H9 (cell line): ENCODE results near the gene SOCS4. TPM values are rescaled to one million over a fixed set of nuclear protein-coding genes. Genes with fewer than 3 reads are reported as not detected.

Experiments used
- DNase-seq: peaks from one replicate; pipeline ENCODE4 v3.0.0-alpha.2; 2017
- H2AFZ ChIP-seq: one replicate; pipeline ENCODE4 v1.6.1; 2013; ENCODE audit warnings: mild to moderate bottlenecking, low read length, control low read depth, moderate library complexity
- H2AK5ac ChIP-seq: 2 replicates; pipeline ENCODE4 v1.6.1; 2013; ENCODE audit warnings: low read length, control low read depth, mixed read lengths; ENCODE audit not compliant: insufficient read length
- H2BK120ac ChIP-seq: one replicate; pipeline ENCODE4 v1.6.1; 2013; ENCODE audit warnings: low read depth, mild to moderate bottlenecking, low read length, control low read depth, inconsistent platforms; ENCODE audit not compliant: poor library complexity, severe bottlenecking
- H2BK12ac ChIP-seq: 2 replicates; pipeline ENCODE4 v1.6.1; 2013; ENCODE audit warnings: low read length, control low read depth, mixed read lengths, low read depth; ENCODE audit not compliant: insufficient read length
- H2BK15ac ChIP-seq: 2 replicates; pipeline ENCODE4 v1.6.1; 2013; ENCODE audit warnings: low read depth, low read length, control low read depth
- H2BK20ac ChIP-seq: one replicate; pipeline ENCODE4 v1.6.1; 2013; ENCODE audit warnings: low read depth, mild to moderate bottlenecking, low read length, control low read depth, inconsistent platforms; ENCODE audit not compliant: poor library complexity, severe bottlenecking
- H2BK5ac ChIP-seq: 2 replicates; pipeline ENCODE4 v1.6.1; 2013; ENCODE audit warnings: low read length, control low read depth, mixed read lengths; ENCODE audit not compliant: insufficient read length
- H3K14ac ChIP-seq: 2 replicates; pipeline ENCODE4 v1.6.1; 2013; ENCODE audit warnings: low read length, control low read depth; ENCODE audit not compliant: insufficient read depth
- H3K18ac ChIP-seq: 2 replicates; pipeline ENCODE4 v1.6.1; 2013; ENCODE audit warnings: low read depth, mild to moderate bottlenecking, mixed read lengths, low read length, control low read depth; ENCODE audit not compliant: insufficient read length
- H3K23ac ChIP-seq: 2 replicates; pipeline ENCODE4 v1.6.1; 2013; ENCODE audit warnings: low read length, control low read depth, mixed read lengths, low read depth; ENCODE audit not compliant: insufficient read length
- H3K23me2 ChIP-seq: 2 replicates; pipeline ENCODE4 v1.6.1; 2013; ENCODE audit warnings: low read depth, mild to moderate bottlenecking, mixed read lengths, low read length, control low read depth; ENCODE audit not compliant: insufficient read length, poor library complexity, severe bottlenecking
- H3K27ac ChIP-seq: 2 replicates; pipeline ENCODE4 v1.5.1; 2013; ENCODE audit warnings: low read length, control low read depth, mixed read lengths, low read depth; ENCODE audit not compliant: insufficient read length
- H3K27me3 ChIP-seq: 2 replicates; pipeline ENCODE4 v1.6.1; 2013; ENCODE audit warnings: low read length, control low read depth, inconsistent platforms; ENCODE audit not compliant: insufficient read depth
- H3K4ac ChIP-seq: 2 replicates; pipeline ENCODE4 v1.6.1; 2013; ENCODE audit warnings: low read depth, mild to moderate bottlenecking, control low read depth, inconsistent platforms, low read length, moderate library complexity
- H3K4me1 ChIP-seq: 2 replicates; pipeline ENCODE4 v1.6.1; 2013; ENCODE audit warnings: low read length, control low read depth, inconsistent platforms; ENCODE audit not compliant: insufficient read depth
- H3K4me2 ChIP-seq: 2 replicates; pipeline ENCODE4 v1.6.1; 2013; ENCODE audit warnings: low read length, control low read depth, mixed read lengths; ENCODE audit not compliant: insufficient read length, insufficient read depth
- H3K56ac ChIP-seq: 2 replicates; pipeline ENCODE4 v1.6.1; 2013; ENCODE audit warnings: low read depth, mild to moderate bottlenecking, mixed read lengths, low read length, control low read depth; ENCODE audit not compliant: insufficient read length
- H3K79me1 ChIP-seq: 2 replicates; pipeline ENCODE4 v1.6.1; 2013; ENCODE audit warnings: low read depth, mild to moderate bottlenecking, moderate library complexity, low read length, control low read depth, inconsistent platforms; ENCODE audit not compliant: insufficient read depth, poor library complexity, severe bottlenecking
- H3K79me2 ChIP-seq: 2 replicates; pipeline ENCODE4 v1.6.1; 2013; ENCODE audit warnings: low read length, control low read depth, inconsistent platforms; ENCODE audit not compliant: insufficient read depth
- H3K9ac ChIP-seq: 2 replicates; pipeline ENCODE4 v1.6.1; 2013; ENCODE audit warnings: low read length, control low read depth, mixed read lengths; ENCODE audit not compliant: insufficient read length; ENCODE audit errors: extremely low read depth
- H3K9me3 ChIP-seq: one replicate; pipeline ENCODE4 v1.6.1; 2013; ENCODE audit warnings: low read depth, low read length, inconsistent platforms; ENCODE audit not compliant: control insufficient read depth
- H3T11ph ChIP-seq: one replicate; pipeline ENCODE4 v1.6.1; 2013; ENCODE audit warnings: mild to moderate bottlenecking, low read length, control low read depth, inconsistent platforms
- H4K20me1 ChIP-seq: one replicate; pipeline ENCODE4 v1.6.1; 2013; ENCODE audit not compliant: control insufficient read depth, insufficient read length, insufficient read depth
- H4K5ac ChIP-seq: 2 replicates; pipeline ENCODE4 v1.6.1; 2013; ENCODE audit warnings: low read depth, mild to moderate bottlenecking, mixed read lengths, low read length, control low read depth; ENCODE audit not compliant: insufficient read length
- H4K8ac ChIP-seq: replicated peaks from 2 replicates; pipeline ENCODE4 v1.6.1; 2013; ENCODE audit warnings: low read length, control low read depth, mixed read lengths, low read depth; ENCODE audit not compliant: insufficient read length
- H4K91ac ChIP-seq: 2 replicates; pipeline ENCODE4 v1.6.1; 2013; ENCODE audit warnings: low read depth, mild to moderate bottlenecking, moderate library complexity, mixed read lengths, low read length, control low read depth; ENCODE audit not compliant: insufficient read length
- H3K27ac Mint-ChIP-seq, 3 experiments: 2 replicates in 2 of 3; 3 replicates in 1 of 3; pipeline ENCODE4 v1.8.0; 2020 to 2021; ENCODE audit warnings: mixed read lengths in 3 of 3, mild to moderate bottlenecking in 1 of 3, moderate library complexity in 1 of 3
- H3K27me3 Mint-ChIP-seq: 2 replicates; pipeline ENCODE4 v1.8.0; 2021; ENCODE audit warnings: low read depth, mild to moderate bottlenecking, moderate library complexity, mixed read lengths
- H3K36me3 Mint-ChIP-seq, 3 experiments: 2 replicates in 2 of 3; 3 replicates in 1 of 3; pipeline ENCODE4 v1.8.0; 2020 to 2021; ENCODE audit warnings: low read depth in 3 of 3, mixed read lengths in 3 of 3; ENCODE audit not compliant: insufficient read depth in 1 of 3
- H3K4me1 Mint-ChIP-seq, 2 experiments: 2 replicates each; pipeline ENCODE4 v1.8.0; 2020; ENCODE audit warnings: mixed read lengths in 2 of 2
- H3K4me3 Mint-ChIP-seq, 2 experiments: 2 replicates in 1 of 2; 3 replicates in 1 of 2; pipeline ENCODE4 v1.8.0; 2020 to 2021; ENCODE audit warnings: mild to moderate bottlenecking in 2 of 2, mixed read lengths in 2 of 2, moderate library complexity in 1 of 2
- H3K9me3 Mint-ChIP-seq, 2 experiments: 2 replicates in 1 of 2; 3 replicates in 1 of 2; pipeline ENCODE4 v1.8.0; 2020; ENCODE audit warnings: mild to moderate bottlenecking in 2 of 2, mixed read lengths in 2 of 2, moderate library complexity in 1 of 2
- CTCF ChIP-seq: fragments of 200-600 bp; sonication (generic); conservative IDR thresholded peaks from 3 replicates; pipeline ENCODE4 v1.8.0; 2021; ENCODE audit warnings: antibody characterized with exemption, mild to moderate bottlenecking
- WGBS: extraction: QIAGEN DNeasy Blood & Tissue Kit; methylation state at CpG from one replicate; pipeline ENCODE4 v1.1.7; 2013; ENCODE audit warnings: missing lambda C conversion rate, low lambda C conversion rate, mixed read lengths; ENCODE audit not compliant: insufficient read length; ENCODE audit errors: extremely low coverage; 5-methylcytosine and 5-hydroxymethylcytosine counted together
- total RNA-seq: library from RNA; stranded (reverse); gene quantifications from 2 replicates; pipeline ENCODE4 v1.2.1, GENCODE V29; 2021

Gene SOCS4
- total RNA-seq, 1 experiment from 2014 or later = 38.5 TPM

GRCh38 chr14:55048900-55049436 is 21.9 kb downstream of the SOCS4 start:
- TF ChIP-seq CTCF = no peak
- Histone ChIP-seq H3K4me2 (no peak overlapping the region), H3K9ac (no peak overlapping the region), H3K4ac (no peak overlapping the region), H2AK5ac (no peak overlapping the region), H2AFZ (no peak overlapping the region), H3K4me1 (no peaks in the 10 kb centered on the region; the same call in 1 of the 2 replicates), H3K27me3 (no peaks in the 10 kb centered on the region), H3K14ac (no peak overlapping the region), H3K23me2 (peaks cover 10% of the 10 kb centered on the region), H3K9me3 (no peaks in the 10 kb centered on the region), H2BK12ac (no peak overlapping the region), H3K18ac (no peak overlapping the region), H4K5ac (no peak overlapping the region), H3K56ac (no peak overlapping the region), H4K91ac (no peak overlapping the region), H2BK15ac (no peak overlapping the region), H3K79me1 (peaks cover 7% of the 10 kb centered on the region), H4K20me1 (no peaks in the 10 kb centered on the region), H3K23ac (no peak overlapping the region), H2BK5ac (no peak overlapping the region), H2BK20ac (no peak overlapping the region), H3K27ac (no peak overlapping the region), H4K8ac (no peak overlapping the region), H3K79me2 (peaks cover 17% of the 10 kb centered on the region; the same call in 1 of the 2 replicates), H2BK120ac (no peak overlapping the region), H3T11ph (no peak overlapping the region)
- no peaks in the 10 kb centered on the region for H3K27me3 Mint-ChIP-seq
- no peak overlapping the region for H3K27ac Mint-ChIP-seq
- H3K4me1 Mint-ChIP-seq = peaks cover 21 to 22% of the 10 kb centered on the region in 2 experiments
- H3K36me3 Mint-ChIP-seq = peaks cover 7 to 16% (median 13%) of the 10 kb centered on the region in 3 experiments; a peak in 6 of 7 replicates
- no CpG with 5 or more reads among the region's 2 CpGs for WGBS
- no peak overlapping the region for H3K4me3 Mint-ChIP-seq
- no peak for DNase-seq
- no peaks in the 10 kb centered on the region; a peak in 1 of 5 replicates for H3K9me3 Mint-ChIP-seq
